GM19328 (cell line): Measurements from ENCODE around the gene BAG5.

Experiments used
- ATAC-seq: cut with Tn5 transposase; IDR thresholded peaks from one replicate; pipeline ENCODE4 v1.9.1; 2021; ENCODE audit warnings: mild to moderate bottlenecking, moderate library complexity; ENCODE audit not compliant: unreplicated experiment

The BAG5 gene

DNA sequence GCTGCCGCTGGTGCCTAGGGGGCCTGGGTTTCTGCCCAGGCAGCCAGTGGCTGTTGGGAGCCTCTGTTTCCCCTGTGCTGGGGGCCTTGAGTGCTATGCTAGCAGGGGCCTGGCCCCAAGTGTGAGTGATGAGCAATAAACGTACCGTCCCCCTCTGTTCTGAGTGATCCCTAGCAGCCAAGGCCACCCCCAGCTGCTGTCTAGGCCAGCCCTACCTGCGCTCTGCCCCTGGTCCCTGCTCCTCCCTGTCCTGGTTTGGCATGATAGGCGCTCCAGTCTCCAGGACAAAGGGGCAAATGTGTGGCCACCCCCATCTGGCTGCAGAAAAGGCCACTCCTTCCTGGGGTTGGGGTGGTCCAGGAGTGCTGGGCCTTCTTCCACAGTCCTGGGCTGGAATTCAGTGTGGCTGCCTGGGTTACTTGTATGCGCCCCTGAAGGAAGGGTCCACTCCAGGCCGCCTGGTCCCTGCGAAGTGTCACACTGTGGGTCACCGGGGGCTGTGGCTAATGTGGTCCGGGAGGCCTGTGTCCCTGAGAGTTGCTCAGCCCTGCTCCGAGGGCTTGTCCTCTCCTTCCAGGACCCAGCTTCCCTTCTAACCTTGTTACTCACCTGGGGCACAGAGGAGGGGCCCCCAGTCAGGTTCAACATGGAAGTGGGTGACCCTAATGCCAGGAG is 26.4 kb downstream of the BAG5 start:
- ATAC-seq: no peak

DNA sequence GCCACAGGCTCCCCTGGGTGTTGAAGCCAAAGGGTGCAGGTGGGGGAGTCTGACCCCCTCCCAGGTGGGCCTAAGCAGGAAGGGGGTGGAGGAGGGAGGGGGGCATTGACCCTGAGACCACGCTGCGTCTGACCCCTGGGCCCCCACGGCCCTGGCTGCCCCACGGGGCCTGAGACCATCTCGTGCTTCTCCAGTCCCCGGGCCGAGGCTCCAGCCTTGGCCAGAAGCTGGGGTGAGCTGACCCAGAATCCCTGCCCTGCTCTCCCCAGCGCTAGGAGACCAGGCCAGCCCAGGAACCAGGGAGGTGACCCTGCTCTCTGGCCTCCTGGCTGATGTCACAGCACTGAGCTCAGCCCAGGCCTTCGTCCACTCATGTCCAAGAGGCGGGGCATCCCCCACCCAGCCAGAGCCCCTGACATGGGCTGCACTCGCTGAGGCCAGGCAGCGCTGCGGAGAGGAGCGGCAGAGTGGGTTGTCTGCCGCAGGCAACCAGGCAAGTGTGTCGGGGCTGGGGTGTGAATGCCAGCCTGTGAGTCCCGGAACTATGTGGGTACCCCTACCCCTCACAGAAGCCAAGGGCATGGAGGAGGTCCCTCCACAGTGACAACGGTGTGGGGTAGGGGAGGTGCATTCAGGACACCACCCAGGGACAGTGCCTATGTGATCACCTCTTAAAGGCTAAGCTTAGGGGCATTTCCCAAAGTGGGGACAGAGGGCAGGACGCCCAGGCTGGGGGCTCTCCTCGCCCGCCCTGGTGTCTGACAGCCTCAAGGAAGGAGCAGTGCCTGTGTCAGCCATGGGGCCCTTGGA is 27.2 kb downstream of the BAG5 start:
- no peak for ATAC-seq

- no peak for ATAC-seq
These were observed 27.8 kb downstream of the BAG5 start for GRCh38 chr14:103534576-103535061.

DNA sequence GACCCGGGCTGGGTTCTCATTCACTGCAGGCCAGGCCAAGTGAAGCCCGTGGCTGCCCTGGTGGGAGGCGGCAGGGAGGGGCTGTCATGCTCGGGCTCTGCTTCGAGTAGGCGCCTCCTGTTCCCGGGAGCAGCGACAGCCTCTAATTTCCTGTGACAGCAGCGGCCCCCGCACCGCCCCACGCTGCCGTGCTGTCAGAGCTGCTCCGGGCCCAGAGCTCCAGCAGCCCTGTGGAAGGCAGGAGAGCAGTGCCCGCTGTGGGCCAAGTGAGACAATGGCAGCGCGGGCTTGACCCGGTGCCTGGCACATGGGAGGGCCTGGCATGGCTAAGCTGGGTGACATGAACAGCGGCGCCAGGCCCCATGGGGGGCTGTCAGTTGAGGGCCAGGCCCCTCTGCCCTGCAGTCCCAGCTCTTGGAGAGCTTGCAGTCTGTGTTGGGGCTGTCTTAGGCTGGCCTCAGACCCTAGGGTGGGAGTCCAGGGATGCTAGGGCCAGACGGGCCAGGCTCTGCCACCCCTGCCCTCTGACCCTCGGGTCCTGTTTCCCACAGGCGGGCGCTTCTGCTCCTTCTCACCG is 28.4 kb downstream of the BAG5 start:
- ATAC-seq: no peak

DNA sequence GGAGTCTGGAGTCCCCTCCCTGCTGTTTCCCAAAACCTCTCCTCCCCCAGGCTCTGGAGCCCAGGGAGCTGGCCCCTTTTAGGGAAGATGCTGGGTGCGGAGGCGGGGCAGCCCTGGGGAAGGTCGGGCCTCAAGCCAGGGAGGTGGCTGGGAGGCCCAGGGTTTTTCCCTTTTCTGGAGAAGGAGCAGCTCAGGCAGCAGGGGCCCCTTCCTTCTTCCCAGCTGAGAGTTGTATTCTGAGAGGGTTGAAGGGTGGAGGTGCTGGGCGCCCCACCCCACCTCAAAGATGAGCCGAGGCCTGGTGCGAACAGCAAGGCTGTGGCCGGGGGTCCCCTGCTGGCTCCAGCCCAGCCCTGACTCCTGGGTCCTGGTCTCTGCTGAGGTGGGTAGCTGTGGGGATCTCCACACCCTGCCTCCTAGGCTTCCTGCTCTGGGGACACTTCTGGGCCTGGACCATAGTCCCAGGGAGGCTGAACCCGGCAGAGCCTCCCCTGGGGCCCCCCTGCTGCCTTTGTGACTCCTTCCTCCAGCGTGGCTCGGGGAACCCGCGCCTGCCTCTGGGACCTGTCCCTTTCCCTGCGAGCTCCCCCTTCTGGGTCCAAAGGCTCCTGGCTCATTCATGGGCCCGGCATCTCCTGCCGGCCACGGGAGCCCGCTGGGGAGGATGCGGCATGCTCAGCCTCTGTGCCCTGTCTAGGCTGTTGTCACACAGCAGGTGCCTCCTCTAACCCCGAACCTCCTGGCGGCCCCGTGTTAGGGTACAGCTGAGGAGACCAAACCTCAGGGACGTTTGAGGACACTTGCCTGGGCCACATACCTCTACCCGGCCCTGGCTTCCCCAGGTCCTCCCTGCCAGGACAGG is 29.1 kb downstream of the BAG5 start:
- ATAC-seq: no peak

- no peak for ATAC-seq
These were observed 30.0 kb downstream of the BAG5 start for GRCh38 chr14:103532216-103533136.

DNA sequence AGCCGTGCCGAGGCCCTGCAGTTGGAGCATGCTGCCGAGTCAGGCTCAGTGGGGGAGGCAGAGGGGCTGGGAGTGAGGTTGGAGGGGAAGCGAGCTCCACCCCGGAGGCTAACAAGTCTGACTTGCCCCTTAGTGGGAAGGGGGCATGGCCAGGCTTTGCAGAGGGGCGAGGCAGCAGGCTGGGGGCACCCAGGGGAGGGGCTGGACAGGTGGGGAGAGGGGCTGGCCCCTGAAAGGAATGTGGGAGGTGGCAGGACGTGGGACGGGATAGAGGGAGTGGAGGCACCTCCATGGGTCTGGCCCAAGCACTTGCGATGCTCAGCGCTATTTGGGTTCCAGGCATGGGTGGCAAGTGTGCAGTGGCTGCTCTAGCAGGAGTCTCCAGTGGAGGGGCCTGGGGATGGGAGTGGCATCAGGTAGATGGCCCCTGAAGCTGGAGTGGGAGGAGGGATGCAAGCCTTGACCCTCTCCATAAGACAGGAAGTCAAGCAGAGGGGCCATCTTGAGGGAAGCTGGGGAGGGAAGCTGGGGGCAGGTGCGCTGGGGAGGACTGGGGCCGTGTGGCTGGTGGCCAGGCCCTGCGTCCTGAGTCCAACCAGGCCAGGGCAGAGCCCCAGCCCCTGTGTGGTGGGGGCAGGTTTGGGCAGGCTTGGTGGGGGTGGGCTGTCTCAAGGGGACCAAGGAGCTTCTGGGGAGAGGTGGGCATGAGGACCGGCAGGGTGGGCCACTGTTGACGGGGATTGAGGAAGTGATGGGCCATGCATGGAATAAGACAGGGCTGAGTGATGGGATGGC is 30.8 kb downstream of the BAG5 start:
- no peak for ATAC-seq

DNA sequence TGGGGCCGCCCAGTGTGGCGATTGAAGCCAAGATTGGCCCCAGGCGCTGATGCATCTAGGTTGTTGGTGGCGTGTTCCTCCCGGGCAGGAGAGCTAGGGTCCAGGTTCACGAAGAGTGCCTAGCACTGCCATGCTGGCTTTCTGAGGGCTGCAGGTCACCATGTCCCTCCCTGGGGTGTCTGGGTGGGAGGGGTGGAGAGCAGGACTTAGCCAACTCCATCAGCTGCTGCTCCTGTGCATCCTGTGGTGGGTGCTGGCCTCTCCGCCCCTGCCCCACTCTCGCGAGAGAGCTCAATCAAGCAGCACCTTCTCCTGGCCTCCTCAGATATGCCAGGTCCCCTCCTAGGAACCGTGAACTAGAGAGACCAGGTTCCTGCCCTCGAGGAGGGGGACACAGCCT is 31.6 kb downstream of the BAG5 start:
- ATAC-seq: no peak

DNA sequence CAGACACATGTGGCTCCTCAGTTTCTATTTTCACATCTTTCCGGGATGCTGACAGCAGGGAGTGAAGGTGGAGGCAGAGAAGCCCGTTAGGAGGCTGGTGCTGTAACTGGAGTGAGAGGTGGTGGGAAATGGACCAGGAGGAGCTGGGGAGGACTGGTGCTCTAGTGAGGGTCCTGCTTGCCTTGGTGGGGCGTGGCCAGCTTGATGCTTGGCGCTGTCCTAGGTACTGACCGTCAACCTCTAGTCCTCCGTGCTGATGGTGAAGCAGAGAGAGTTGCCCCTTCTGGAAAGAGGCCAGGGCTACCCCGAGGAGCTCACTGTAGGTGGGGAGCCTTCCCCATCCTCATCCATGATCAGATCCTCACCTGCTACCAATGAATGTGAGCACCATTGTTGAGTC is 32.1 kb downstream of the BAG5 start:
- ATAC-seq: no peak

DNA sequence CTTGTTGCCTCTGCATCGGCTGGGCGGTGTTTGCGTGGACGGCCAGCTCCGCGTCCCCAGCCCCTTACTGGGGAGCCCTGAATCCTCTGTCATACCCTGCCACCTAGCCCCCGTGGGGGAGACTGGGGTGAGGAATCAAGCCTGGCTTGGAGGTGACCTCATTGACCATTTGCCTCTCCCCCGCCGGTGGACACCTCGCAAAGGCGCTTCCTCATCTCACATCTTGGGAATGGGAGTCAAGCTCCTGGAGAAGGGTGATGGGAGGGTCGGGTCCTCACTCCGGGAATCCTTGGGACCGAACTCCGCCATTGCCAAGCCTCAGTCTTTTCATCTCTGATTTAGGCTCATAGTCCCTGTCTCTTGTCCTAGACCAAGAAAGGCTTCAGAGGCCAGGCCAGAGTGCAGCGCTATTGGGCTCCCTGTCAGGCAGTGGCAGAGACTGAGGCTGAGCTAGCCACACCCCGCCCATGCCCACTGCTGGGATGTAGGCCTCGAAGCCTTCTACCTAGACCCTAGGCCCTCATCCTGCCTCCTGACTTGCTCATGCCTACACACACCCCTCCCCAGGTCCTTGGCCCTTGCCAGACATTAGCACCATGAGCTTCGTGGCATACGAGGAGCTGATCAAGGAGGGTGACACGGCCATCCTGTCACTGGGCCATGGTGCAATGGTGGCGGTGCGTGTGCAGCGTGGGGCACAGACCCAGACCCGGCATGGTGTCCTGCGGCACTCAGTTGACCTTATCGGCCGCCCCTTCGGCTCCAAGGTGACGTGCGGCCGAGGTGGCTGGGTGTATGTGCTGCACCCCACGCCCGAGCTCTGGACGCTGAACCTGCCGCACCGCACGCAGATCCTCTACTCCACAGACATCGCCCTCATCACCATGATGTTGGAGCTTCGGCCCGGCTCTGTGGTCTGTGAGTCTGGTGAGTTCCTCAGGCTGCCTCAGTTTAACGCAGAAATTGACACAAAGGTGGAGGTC is 32.8 kb downstream of the BAG5 start:
- no peak for ATAC-seq

DNA sequence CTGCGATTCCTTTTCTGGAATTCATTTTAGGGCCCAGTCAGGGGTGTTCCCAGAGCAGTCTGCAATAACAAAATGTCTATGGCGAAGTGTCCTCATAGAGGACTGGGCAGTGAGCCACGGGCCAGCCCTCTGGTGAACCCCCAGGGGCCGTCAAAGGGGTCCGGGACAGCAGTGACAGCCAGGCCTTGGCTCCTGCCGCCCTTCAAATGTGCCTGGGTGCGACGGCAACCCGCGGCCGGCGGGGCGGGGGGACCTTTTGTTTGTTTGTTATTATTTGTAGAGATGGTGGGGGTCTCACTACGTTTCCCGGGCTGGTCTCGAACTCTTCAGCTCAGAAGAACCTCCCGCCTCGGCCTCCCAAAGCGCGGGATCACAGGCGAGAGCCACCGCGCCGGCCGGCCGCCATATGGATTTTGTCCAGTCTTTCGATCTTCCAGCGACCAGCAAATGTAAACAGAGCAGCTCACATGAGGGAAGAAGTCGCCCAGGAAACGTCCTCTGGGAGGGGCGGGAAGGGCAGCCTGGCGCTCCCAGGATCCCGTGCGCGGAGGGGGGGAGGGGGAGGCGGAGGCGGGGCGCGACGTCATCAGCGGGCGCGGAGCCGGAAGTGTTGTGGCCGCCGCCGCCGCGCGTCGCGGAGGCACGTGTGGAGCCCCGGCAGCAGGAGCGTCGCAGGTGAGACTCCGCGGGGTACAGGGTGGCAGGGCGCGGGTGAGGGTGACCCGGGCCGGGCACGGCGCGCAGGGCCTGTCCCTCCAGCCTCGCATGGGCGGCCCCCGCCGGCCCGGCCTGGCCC is 33.7 kb downstream of the BAG5 start, which contains the start of gene TRMT61A:
Gene TRMT61A (plus strand): TSS at position 610 of the 796 bp plus-strand sequence. CDS start 783 bp downstream, outside the sequence.
- no peak for ATAC-seq

DNA sequence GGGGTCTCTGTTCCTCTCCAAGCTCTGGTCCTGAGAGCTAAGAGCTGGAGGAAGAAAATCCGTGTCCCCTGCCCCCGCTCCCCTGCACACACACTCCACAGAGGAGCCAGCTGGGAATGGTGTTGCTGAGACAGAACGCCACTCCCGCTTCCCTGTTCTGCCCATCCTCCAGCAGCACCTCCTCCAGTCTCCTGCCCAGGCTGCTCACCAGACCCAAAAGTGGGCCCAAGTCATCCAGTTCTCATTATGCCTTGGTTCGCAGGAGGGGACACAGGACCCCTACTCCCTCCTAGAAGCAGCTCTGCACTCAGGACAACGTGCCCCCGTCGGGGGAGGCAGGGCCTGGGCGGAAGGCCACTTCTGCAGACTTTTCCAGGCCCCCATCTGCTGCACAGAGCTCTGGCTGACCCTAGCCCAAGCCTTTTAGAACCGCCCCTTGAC is 34.3 kb downstream of the BAG5 start:
- ATAC-seq: no peak

GRCh38 chr14:103527408-103528145 is 34.9 kb downstream of the BAG5 start:
- ATAC-seq: no peak

DNA sequence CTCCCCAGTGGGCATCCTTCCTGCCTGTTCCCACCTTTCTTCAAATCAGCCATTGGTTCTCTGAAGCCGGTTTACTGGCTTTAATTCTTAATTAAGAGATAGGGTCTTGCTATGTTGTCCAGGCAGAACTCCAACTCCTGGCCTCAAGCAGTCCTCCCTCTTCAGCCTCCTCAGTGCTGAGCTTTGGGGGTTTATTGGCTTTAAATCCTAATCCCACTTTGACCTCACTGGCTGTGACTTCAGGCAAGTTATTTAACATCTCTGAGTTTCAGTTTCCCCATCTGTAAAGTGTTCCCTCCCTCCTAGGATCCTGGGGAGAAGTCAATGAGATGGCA is 35.6 kb downstream of the BAG5 start:
- no peak for ATAC-seq

DNA sequence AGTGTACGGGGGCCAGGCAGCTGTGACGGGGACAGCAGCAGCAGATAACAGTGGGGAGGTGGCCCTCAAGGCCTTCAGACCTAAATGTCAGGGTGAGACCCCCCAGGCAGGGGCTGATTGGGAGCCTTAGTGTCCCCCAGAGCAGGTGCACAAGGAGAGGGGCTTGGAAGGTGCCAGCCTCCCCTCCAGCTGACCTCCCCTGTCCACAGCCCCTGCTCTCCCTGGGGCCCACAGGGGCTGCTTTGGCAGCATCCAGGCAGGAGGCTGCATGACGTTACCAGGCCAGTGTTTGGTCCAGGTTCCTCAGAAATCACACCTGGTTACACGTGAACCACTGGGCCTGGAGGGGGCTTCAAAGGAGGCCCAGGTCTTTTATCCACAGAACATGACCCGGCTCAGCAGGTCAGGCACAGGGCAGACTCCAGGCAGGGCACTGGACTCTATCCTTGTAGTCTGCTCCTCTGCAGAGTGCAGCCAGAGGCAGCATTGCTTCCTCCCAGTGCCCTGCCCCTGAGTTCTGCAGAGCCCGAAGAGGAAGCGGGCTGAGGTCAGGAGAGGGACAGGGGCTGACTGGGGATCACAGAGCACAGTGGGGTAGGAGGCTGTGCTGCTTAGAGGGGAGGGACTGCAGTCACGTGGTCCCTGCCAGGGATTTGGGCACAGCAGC is 36.1 kb downstream of the BAG5 start:
- ATAC-seq: no peak
